SK-N-SH treated with all-trans-retinoic acid at 6 μM for 48 hours (cell line): Measurements from ENCODE around the gene TMEM156.
A peak's percentile ranks its signal among the peaks of the same experiment; 100 is the strongest.

Source experiments
- ATAC-seq: fragments of 200-7000 bp; cut with Tn5 transposase; 3 replicates; pipeline ENCODE4 v1.9.1; 2020; ENCODE audit warnings: mild to moderate bottlenecking, moderate library complexity
- ARNTL ChIP-seq: fragments of 450-650 bp; formaldehyde crosslinking; IDR thresholded peaks from 2 replicates; pipeline ENCODE4 v1.5.0; 2020; ENCODE audit warnings: low read depth, mild to moderate bottlenecking, moderate library complexity, borderline replicate concordance
- CSDC2 ChIP-seq: fragments of 250-450 bp; sonication (Bioruptor Pico); IDR thresholded peaks from 2 replicates; pipeline ENCODE4 v1.5.0; 2020; ENCODE audit warnings: mild to moderate bottlenecking, moderate library complexity
- ESRRG ChIP-seq: fragments of 250-450 bp; sonication (Bioruptor Pico); IDR thresholded peaks from 2 replicates; pipeline ENCODE4 v1.6.1; 2021; ENCODE audit warnings: mild to moderate bottlenecking
- GLIS3 ChIP-seq: fragments of 250-450 bp; sonication (Bioruptor Pico); IDR thresholded peaks from 2 replicates; pipeline ENCODE4 v1.5.0; 2020; ENCODE audit warnings: mild to moderate bottlenecking, moderate library complexity
- OSR1 ChIP-seq: fragments of 250-450 bp; sonication (Bioruptor Pico); IDR thresholded peaks from 2 replicates; pipeline ENCODE4 v1.8.0; 2022; ENCODE audit warnings: moderate library complexity, mild to moderate bottlenecking, inconsistent platforms
- PPARA ChIP-seq: fragments of 250-450 bp; sonication (Bioruptor Pico); IDR thresholded peaks from 2 replicates; pipeline ENCODE4 v1.5.0; 2020; ENCODE audit warnings: mild to moderate bottlenecking, borderline replicate concordance
- RARB ChIP-seq: fragments of 250-450 bp; sonication (Bioruptor Pico); IDR thresholded peaks from 2 replicates; pipeline ENCODE4 v1.8.0; 2021; ENCODE audit warnings: mild to moderate bottlenecking, moderate library complexity
- SNAI2 ChIP-seq: fragments of 250-450 bp; sonication (Bioruptor Pico); IDR thresholded peaks from 2 replicates; pipeline ENCODE4 v1.5.0; 2020; ENCODE audit warnings: mild to moderate bottlenecking, moderate library complexity
- TCF4 ChIP-seq: fragments of 250-450 bp; sonication (Bioruptor Pico); IDR thresholded peaks from 2 replicates; pipeline ENCODE4 v1.8.0; 2021; ENCODE audit warnings: mild to moderate bottlenecking, moderate library complexity, borderline replicate concordance
- TOX ChIP-seq: fragments of 250-450 bp; sonication (Bioruptor Pico); IDR thresholded peaks from 2 replicates; pipeline ENCODE4 v1.8.0; 2021; ENCODE audit warnings: mild to moderate bottlenecking, moderate library complexity, borderline replicate concordance
- TSHZ2 ChIP-seq: fragments of 250-450 bp; sonication (Bioruptor Pico); IDR thresholded peaks from 2 replicates; pipeline ENCODE4 v1.5.0; 2020; ENCODE audit warnings: mild to moderate bottlenecking, moderate library complexity
- ZC3H10 ChIP-seq: fragments of 250-450 bp; sonication (Bioruptor Pico); IDR thresholded peaks from 2 replicates; pipeline ENCODE4 v1.5.1; 2021; ENCODE audit warnings: mild to moderate bottlenecking, moderate library complexity
- ZFP3 ChIP-seq: fragments of 250-450 bp; sonication (Bioruptor Pico); IDR thresholded peaks from 2 replicates; pipeline ENCODE4 v1.5.0; 2020; ENCODE audit warnings: mild to moderate bottlenecking, moderate library complexity
- ZFP30 ChIP-seq: fragments of 450-650 bp; formaldehyde crosslinking; IDR thresholded peaks from 2 replicates; pipeline ENCODE4 v1.5.0; 2022; ENCODE audit warnings: mild to moderate bottlenecking, moderate library complexity
- ZNF565 ChIP-seq: fragments of 450-650 bp; formaldehyde crosslinking; conservative IDR thresholded peaks from 2 replicates; pipeline ENCODE4 v1.5.0; 2020; ENCODE audit warnings: low read depth, mild to moderate bottlenecking, moderate library complexity
- ZNF70 ChIP-seq: fragments of 450-650 bp; formaldehyde crosslinking; IDR thresholded peaks from 2 replicates; pipeline ENCODE4 v1.5.0; 2020; ENCODE audit warnings: mild to moderate bottlenecking, moderate library complexity
- ZNF8 ChIP-seq: fragments of 450-650 bp; formaldehyde crosslinking; IDR thresholded peaks from 2 replicates; pipeline ENCODE4 v1.5.0; 2020; ENCODE audit warnings: mild to moderate bottlenecking, moderate library complexity
- TF ChIP-seq, protein P1 (sequence below): fragments of 250-450 bp; sonication (Bioruptor Pico); IDR thresholded peaks from 2 replicates; pipeline ENCODE4 v1.5.1; 2020; ENCODE audit warnings: low read depth, mild to moderate bottlenecking, moderate library complexity
- TF ChIP-seq, protein P2 (sequence below): fragments of 250-450 bp; sonication (Bioruptor Pico); IDR thresholded peaks from 2 replicates; pipeline ENCODE4 v1.5.1; 2021; ENCODE audit warnings: mild to moderate bottlenecking, moderate library complexity
- TF ChIP-seq, protein P3 (sequence below): fragments of 250-450 bp; sonication (Bioruptor Pico); IDR thresholded peaks from 2 replicates; pipeline ENCODE4 v1.8.0; 2020; ENCODE audit warnings: mild to moderate bottlenecking, moderate library complexity, borderline replicate concordance

TMEM156 gene

DNA sequence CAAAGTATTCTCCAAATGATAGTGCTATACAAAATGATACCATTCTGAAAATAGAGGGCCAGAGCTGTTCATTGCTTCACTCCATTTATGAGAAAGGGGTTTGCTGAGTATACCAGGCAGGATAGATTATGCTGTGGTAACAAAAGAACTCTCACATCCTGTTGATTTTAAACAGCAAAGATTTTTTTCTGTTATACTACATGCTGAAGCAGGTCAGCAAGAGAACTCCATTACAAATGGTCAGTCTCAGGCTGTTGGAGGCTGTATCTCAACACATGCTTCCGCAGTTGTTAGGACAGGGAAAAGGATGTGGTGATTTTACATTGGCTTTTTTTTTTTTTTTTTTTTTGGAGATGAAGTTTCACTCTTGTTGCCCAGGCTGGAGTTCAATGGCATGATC is 16.1 kb upstream of the TMEM156 start:
- peak; percentile 42; the same call in 1 of the 2 replicates for TF ChIP-seq ZNF70 (CRISPR knock-in tag)
- no peak for TF ChIP-seq ARNTL (CRISPR knock-in tag)
- TF ChIP-seq, all 23 proteins: peak for 1
- ATAC-seq: no peak

- TF ChIP-seq PPARA (CRISPR knock-in tag) (no peak), ZNF70 (CRISPR knock-in tag) (no peak), GLIS3 (CRISPR knock-in tag) (no peak), ARNTL (CRISPR knock-in tag) (no peak), OSR1 (CRISPR knock-in tag) (no peak), TOX (CRISPR knock-in tag) (no peak), TSHZ2 (CRISPR knock-in tag) (no peak), ZNF565 (CRISPR knock-in tag) (no peak), ESRRG (CRISPR knock-in tag) (no peak), ZFP30 (CRISPR knock-in tag) (no peak), ZC3H10 (CRISPR knock-in tag) (no peak), TCF4 (CRISPR knock-in tag) (no peak), ZFP3 (no peak), ZNF8 (CRISPR knock-in tag) (no peak), CSDC2 (CRISPR knock-in tag) (no peak), RARB (no peak), SNAI2 (CRISPR knock-in tag) (no peak)
- TF ChIP-seq, protein P1, sequence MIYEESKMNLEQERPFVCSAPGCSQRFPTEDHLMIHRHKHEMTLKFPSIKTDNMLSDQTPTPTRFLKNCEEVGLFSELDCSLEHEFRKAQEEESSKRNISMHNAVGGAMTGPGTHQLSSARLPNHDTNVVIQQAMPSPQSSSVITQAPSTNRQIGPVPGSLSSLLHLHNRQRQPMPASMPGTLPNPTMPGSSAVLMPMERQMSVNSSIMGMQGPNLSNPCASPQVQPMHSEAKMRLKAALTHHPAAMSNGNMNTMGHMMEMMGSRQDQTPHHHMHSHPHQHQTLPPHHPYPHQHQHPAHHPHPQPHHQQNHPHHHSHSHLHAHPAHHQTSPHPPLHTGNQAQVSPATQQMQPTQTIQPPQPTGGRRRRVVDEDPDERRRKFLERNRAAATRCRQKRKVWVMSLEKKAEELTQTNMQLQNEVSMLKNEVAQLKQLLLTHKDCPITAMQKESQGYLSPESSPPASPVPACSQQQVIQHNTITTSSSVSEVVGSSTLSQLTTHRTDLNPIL (CRISPR knock-in tag): no peak
- TF ChIP-seq, protein P2, sequence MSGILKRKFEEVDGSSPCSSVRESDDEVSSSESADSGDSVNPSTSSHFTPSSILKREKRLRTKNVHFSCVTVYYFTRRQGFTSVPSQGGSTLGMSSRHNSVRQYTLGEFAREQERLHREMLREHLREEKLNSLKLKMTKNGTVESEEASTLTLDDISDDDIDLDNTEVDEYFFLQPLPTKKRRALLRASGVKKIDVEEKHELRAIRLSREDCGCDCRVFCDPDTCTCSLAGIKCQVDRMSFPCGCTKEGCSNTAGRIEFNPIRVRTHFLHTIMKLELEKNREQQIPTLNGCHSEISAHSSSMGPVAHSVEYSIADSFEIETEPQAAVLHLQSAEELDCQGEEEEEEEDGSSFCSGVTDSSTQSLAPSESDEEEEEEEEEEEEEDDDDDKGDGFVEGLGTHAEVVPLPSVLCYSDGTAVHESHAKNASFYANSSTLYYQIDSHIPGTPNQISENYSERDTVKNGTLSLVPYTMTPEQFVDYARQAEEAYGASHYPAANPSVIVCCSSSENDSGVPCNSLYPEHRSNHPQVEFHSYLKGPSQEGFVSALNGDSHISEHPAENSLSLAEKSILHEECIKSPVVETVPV: no peak
- TF ChIP-seq, protein P3, sequence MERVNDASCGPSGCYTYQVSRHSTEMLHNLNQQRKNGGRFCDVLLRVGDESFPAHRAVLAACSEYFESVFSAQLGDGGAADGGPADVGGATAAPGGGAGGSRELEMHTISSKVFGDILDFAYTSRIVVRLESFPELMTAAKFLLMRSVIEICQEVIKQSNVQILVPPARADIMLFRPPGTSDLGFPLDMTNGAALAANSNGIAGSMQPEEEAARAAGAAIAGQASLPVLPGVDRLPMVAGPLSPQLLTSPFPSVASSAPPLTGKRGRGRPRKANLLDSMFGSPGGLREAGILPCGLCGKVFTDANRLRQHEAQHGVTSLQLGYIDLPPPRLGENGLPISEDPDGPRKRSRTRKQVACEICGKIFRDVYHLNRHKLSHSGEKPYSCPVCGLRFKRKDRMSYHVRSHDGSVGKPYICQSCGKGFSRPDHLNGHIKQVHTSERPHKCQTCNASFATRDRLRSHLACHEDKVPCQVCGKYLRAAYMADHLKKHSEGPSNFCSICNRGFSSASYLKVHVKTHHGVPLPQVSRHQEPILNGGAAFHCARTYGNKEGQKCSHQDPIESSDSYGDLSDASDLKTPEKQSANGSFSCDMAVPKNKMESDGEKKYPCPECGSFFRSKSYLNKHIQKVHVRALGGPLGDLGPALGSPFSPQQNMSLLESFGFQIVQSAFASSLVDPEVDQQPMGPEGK (CRISPR knock-in tag): no peak
- no peak for ATAC-seq
Measured at GRCh38 chr4:39047681-39048080, 15.5 kb upstream of the TMEM156 start.

DNA sequence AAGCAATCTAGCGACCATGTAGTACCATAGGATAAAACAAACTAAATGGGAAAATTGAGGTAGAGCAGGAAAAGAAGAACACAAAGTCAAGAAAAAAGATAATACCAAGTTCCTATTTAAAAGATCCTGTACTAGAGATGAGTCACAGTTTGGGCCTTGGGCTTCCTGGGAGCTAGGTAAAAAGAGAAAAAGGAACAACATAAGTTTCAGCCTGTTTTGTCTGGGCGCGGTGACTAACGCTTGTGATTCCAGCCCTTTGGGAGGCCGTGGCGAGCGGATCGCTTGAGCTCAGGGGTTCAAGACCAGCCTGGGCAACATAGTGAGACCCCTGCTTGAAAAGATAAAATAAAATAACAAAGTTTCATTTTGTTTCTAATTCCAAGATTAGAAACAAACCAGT is 14.0 kb upstream of the TMEM156 start:
- no peak for TF ChIP-seq ZNF8 (CRISPR knock-in tag)
- ATAC-seq: no peak

DNA sequence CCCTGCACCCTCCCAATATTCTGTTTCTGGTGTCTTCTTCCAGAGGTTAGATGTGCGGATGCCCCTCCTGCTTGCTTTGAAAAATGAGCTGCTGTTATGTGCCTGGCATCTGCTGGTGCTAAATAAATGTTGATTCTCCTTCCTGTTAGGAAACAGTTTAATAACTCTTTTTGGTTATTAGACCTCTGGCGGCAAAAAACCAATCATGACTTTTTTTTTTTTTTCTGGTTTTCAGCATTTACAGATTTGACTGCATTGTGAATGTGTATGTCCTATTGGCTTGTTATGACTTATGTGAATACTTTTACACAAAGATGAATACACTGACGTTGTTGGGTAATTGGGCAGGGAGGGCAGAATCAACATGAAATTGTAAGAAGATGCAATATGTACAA is 13.6 kb upstream of the TMEM156 start:
- no peak for TF ChIP-seq PPARA (CRISPR knock-in tag)
- TF ChIP-seq, protein P1 (CRISPR knock-in tag): no peak
- TF ChIP-seq ZNF8 (CRISPR knock-in tag): no peak
- no peak for TF ChIP-seq ESRRG (CRISPR knock-in tag)
- no peak; the same call in 2 of the 3 replicates for ATAC-seq
